ENCODE results near the gene PREX1.
"Not testable (repeated sequence)": the region's sequence is repeated elsewhere in the genome, so short reads cannot be mapped to it uniquely, and the experiment has no call there.

PREX1 gene

GRCh38 chr20:48823960-48824498 is 3.8 kb downstream of the PREX1 start:
- peak in 1 of 2 donors; percentile 53 for DNase-seq

- DNase-seq, result peak in 1 of 2 donors; percentile 17
These were observed 4.3 kb downstream of the PREX1 start for GRCh38 chr20:48823476-48823875.

GRCh38 chr20:48822879-48823385 is 4.9 kb downstream of the PREX1 start:
- peak; percentile 39 to 49 for DNase-seq

- no peak for DNase-seq
These were observed 5.6 kb downstream of the PREX1 start for GRCh38 chr20:48822178-48822577.

GRCh38 chr20:48821261-48821920 is 6.4 kb downstream of the PREX1 start:
- no peak for DNase-seq

- no peak for DNase-seq
These were observed 7.2 kb downstream of the PREX1 start for GRCh38 chr20:48820649-48820973.

GRCh38 chr20:48819821-48820648 is 7.8 kb downstream of the PREX1 start:
- no peak for DNase-seq

- no peak for DNase-seq
These were observed 8.7 kb downstream of the PREX1 start for GRCh38 chr20:48819089-48819488.

GRCh38 chr20:48818481-48818987 is 9.3 kb downstream of the PREX1 start:
- DNase-seq, result no peak

GRCh38 chr20:48818031-48818370 is 9.8 kb downstream of the PREX1 start:
- no peak for DNase-seq

GRCh38 chr20:48817367-48818030 is 10.3 kb downstream of the PREX1 start:
- no peak for DNase-seq

- DNase-seq, result no peak
These were observed 11.3 kb downstream of the PREX1 start for GRCh38 chr20:48816282-48817205.

- DNase-seq, result no peak
These were observed 12.3 kb downstream of the PREX1 start for GRCh38 chr20:48815537-48815936.

GRCh38 chr20:48814633-48815032 is 13.2 kb downstream of the PREX1 start:
- DNase-seq, result no peak

GRCh38 chr20:48813930-48814546 is 13.8 kb downstream of the PREX1 start:
- no peak for DNase-seq

- peak in 1 of 2 donors; percentile 81 for DNase-seq
These were observed 14.4 kb downstream of the PREX1 start for GRCh38 chr20:48813446-48813747.

- DNase-seq, result peak; percentile 53 to 81
These were observed 15.0 kb downstream of the PREX1 start for GRCh38 chr20:48812600-48813445.

GRCh38 chr20:48812114-48812513 is 15.7 kb downstream of the PREX1 start:
- not testable (repeated sequence) for DNase-seq

- DNase-seq, result no peak
These were observed 18.1 kb downstream of the PREX1 start for GRCh38 chr20:48809673-48810072.

GRCh38 chr20:48808382-48809034 is 19.3 kb downstream of the PREX1 start:
- DNase-seq, result no peak

Measured in hippocampal formation (tissue), 2 donors.